GM23338 (cell line): ENCODE data around the gene CSPG4. TPM values are rescaled to one million over a fixed set of nuclear protein-coding genes. Genes with fewer than 3 reads are reported as not detected.

Experiments
- CTCF ChIP-seq, 2 experiments: fragments of 200-600 bp in 1 of 2; sonication (generic) in 1 of 2; conservative IDR thresholded peaks; 2 replicates each; pipeline versions ENCODE4 v1.5.1 to v1.6.1; 2016 to 2017; ENCODE audit warnings: antibody characterized with exemption in 2 of 2, low read depth in 2 of 2, mild to moderate bottlenecking in 2 of 2, moderate library complexity in 1 of 2
- EZH2phosphoT487 ChIP-seq: fragments of 200-600 bp; sonication (generic); IDR thresholded peaks from one replicate; pipeline ENCODE4 v1.8.1; 2018; ENCODE audit warnings: antibody characterized with exemption; ENCODE audit not compliant: unreplicated experiment
- JUNB ChIP-seq: IDR thresholded peaks from one replicate; pipeline ENCODE4 v1.6.1; 2016; ENCODE audit warnings: antibody characterized with exemption; ENCODE audit not compliant: unreplicated experiment
- REST ChIP-seq: IDR thresholded peaks from one replicate; pipeline ENCODE4 v1.6.1; 2018; ENCODE audit warnings: antibody characterized with exemption; ENCODE audit not compliant: unreplicated experiment
- STAT1 ChIP-seq: IDR thresholded peaks from one replicate; pipeline ENCODE4 v1.6.1; 2016; ENCODE audit warnings: antibody characterized with exemption; ENCODE audit not compliant: unreplicated experiment
- polyA plus RNA-seq: library from polyadenylated mRNA; unstranded; fragments of >200 nt; fragmentation: Nextera tagmentation; extraction: Ambion mirVana; gene quantifications from 2 replicates; pipeline ENCODE4 v1.2.1, GENCODE V29; 2016
- total RNA-seq: library from RNA; depleted of rRNA; stranded (reverse); fragments of >200 nt; shearing (Covaris generic); gene quantifications from 2 replicates; pipeline ENCODE4 v1.2.3, GENCODE V29; 2014
- TF ChIP-seq, protein P1 (sequence below): fragments of 250-450 bp; sonication (Bioruptor Pico); IDR thresholded peaks from 2 replicates; pipeline ENCODE4 v1.5.0; 2020; ENCODE audit warnings: mild to moderate bottlenecking, moderate library complexity

The CSPG4 gene
- total and polyA plus RNA-seq, 2 experiments from 2014 or later = 0.27 to 4.0 TPM

GRCh38 chr15:75684648-75685047, 28.0 kb downstream of the CSPG4 start (continued):
- TF ChIP-seq, protein P1, sequence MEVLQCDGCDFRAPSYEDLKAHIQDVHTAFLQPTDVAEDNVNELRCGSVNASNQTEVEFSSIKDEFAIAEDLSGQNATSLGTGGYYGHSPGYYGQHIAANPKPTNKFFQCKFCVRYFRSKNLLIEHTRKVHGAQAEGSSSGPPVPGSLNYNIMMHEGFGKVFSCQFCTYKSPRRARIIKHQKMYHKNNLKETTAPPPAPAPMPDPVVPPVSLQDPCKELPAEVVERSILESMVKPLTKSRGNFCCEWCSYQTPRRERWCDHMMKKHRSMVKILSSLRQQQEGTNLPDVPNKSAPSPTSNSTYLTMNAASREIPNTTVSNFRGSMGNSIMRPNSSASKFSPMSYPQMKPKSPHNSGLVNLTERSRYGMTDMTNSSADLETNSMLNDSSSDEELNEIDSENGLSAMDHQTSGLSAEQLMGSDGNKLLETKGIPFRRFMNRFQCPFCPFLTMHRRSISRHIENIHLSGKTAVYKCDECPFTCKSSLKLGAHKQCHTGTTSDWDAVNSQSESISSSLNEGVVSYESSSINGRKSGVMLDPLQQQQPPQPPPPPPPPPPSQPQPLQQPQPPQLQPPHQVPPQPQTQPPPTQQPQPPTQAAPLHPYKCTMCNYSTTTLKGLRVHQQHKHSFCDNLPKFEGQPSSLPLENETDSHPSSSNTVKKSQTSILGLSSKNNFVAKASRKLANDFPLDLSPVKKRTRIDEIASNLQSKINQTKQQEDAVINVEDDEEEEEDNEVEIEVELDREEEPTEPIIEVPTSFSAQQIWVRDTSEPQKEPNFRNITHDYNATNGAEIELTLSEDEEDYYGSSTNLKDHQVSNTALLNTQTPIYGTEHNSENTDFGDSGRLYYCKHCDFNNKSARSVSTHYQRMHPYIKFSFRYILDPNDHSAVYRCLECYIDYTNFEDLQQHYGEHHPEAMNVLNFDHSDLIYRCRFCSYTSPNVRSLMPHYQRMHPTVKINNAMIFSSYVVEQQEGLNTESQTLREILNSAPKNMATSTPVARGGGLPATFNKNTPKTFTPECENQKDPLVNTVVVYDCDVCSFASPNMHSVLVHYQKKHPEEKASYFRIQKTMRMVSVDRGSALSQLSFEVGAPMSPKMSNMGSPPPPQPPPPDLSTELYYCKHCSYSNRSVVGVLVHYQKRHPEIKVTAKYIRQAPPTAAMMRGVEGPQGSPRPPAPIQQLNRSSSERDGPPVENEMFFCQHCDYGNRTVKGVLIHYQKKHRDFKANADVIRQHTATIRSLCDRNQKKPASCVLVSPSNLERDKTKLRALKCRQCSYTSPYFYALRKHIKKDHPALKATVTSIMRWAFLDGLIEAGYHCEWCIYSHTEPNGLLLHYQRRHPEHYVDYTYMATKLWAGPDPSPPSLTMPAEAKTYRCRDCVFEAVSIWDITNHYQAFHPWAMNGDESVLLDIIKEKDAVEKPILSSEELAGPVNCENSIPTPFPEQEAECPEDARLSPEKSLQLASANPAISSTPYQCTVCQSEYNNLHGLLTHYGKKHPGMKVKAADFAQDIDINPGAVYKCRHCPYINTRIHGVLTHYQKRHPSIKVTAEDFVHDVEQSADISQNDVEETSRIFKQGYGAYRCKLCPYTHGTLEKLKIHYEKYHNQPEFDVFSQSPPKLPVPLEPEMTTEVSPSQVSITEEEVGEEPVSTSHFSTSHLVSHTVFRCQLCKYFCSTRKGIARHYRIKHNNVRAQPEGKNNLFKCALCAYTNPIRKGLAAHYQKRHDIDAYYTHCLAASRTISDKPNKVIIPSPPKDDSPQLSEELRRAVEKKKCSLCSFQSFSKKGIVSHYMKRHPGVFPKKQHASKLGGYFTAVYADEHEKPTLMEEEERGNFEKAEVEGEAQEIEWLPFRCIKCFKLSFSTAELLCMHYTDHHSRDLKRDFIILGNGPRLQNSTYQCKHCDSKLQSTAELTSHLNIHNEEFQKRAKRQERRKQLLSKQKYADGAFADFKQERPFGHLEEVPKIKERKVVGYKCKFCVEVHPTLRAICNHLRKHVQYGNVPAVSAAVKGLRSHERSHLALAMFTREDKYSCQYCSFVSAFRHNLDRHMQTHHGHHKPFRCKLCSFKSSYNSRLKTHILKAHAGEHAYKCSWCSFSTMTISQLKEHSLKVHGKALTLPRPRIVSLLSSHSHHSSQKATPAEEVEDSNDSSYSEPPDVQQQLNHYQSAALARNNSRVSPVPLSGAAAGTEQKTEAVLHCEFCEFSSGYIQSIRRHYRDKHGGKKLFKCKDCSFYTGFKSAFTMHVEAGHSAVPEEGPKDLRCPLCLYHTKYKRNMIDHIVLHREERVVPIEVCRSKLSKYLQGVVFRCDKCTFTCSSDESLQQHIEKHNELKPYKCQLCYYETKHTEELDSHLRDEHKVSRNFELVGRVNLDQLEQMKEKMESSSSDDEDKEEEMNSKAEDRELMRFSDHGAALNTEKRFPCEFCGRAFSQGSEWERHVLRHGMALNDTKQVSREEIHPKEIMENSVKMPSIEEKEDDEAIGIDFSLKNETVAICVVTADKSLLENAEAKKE (CRISPR knock-in tag) = no peak
- TF ChIP-seq EZH2phosphoT487 (no peak), REST (no peak), JUNB (no peak), STAT1 (no peak), CTCF (conservative IDR thresholded peaks at IDR 0.05; ENCODE audit: low read depth in 2 of 2) (peak in 1 of 2 experiments; percentile 50; a peak in 2 of 4 replicates)
